Calu3 (cell line): ENCODE measurements around the gene HES6. TPM values are rescaled to one million over a fixed set of nuclear protein-coding genes. Genes with fewer than 3 reads are reported as not detected.
A peak's percentile ranks its signal among the peaks of the same experiment; 100 is the strongest.

Experiments used
- BruUV-seq: library from RNA; stranded (reverse); fragments of 400-500 nt; replicated peaks from 2 replicates; lab custom pipeline; 2021; lab: Mats Ljungman, UMichigan
- CTCF ChIA-PET: fragments of 300-600 bp; sonication (Branson Sonifier 250); formaldehyde crosslinking; loops from one replicate; lab custom pipeline; 2022; ENCODE audit warnings: antibody characterized with exemption; lab: Charles Lee
- DNase-seq: peaks from one replicate; pipeline ENCODE4 v3.0.0; 2022
- H3K27ac Mint-ChIP-seq: one replicate; pipeline ENCODE4 v1.8.0; 2022; ENCODE audit warnings: mixed read lengths; ENCODE audit not compliant: unreplicated experiment
- H3K27me3 Mint-ChIP-seq: one replicate; pipeline ENCODE4 v1.8.0; 2022; ENCODE audit warnings: mixed read lengths; ENCODE audit not compliant: unreplicated experiment
- H3K36me3 Mint-ChIP-seq: one replicate; pipeline ENCODE4 v1.8.0; 2022; ENCODE audit warnings: mild to moderate bottlenecking, moderate library complexity, mixed read lengths; ENCODE audit not compliant: insufficient read depth, unreplicated experiment
- H3K4me1 Mint-ChIP-seq: one replicate; pipeline ENCODE4 v1.8.0; 2022; ENCODE audit warnings: mild to moderate bottlenecking, low read depth, mixed read lengths; ENCODE audit not compliant: unreplicated experiment
- H3K4me3 Mint-ChIP-seq: one replicate; pipeline ENCODE4 v1.8.0; 2022; ENCODE audit warnings: mild to moderate bottlenecking, low read depth, moderate library complexity, mixed read lengths; ENCODE audit not compliant: unreplicated experiment
- H3K9me3 Mint-ChIP-seq: one replicate; pipeline ENCODE4 v1.8.0; 2022; ENCODE audit warnings: low read depth, mixed read lengths; ENCODE audit not compliant: unreplicated experiment
- CTCF ChIP-seq: fragments of 200-600 bp; IDR thresholded peaks from one replicate; pipeline ENCODE4 v1.8.0; 2022; ENCODE audit warnings: antibody characterized with exemption; ENCODE audit not compliant: unreplicated experiment
- intact Hi-C: fragments of 100-400 bp; cut with micrococcal nuclease; formaldehyde crosslinking; loops from one replicate; pipeline ENCODE4 v1.10.0; 2022; ENCODE audit not compliant: unreplicated experiment
- total RNA-seq: library from RNA; stranded (reverse); gene quantifications from 2 replicates; pipeline ENCODE4 v1.2.3, GENCODE V29; 2022

The HES6 gene
- total RNA-seq, 1 experiment from 2014 or later: 8.0 TPM

GRCh38 chr2:238265605-238266004 lies 25.8 kb upstream of the HES6 start:
- CTCF ChIA-PET: no interaction called here
- intact Hi-C loops: loop anchor here (10.0 kb wide), 1 partner anchor 411 kb away; the partner anchor contains the start of gene RAMP1
- no TSS peak for BruUV-seq
- no peaks in the 10 kb centered on the region for H3K27me3 Mint-ChIP-seq
- H3K27ac Mint-ChIP-seq: no peak overlapping the region
- H3K4me1 Mint-ChIP-seq: peaks cover 9% of the 10 kb centered on the region
- no peak overlapping the region for H3K4me3 Mint-ChIP-seq
- DNase-seq: no peak
- TF ChIP-seq CTCF: no peak
- H3K36me3 Mint-ChIP-seq: peaks cover 20% of the 10 kb centered on the region
- H3K9me3 Mint-ChIP-seq: no peaks in the 10 kb centered on the region

GRCh38 chr2:238264072-238264460 lies 24.2 kb upstream of the HES6 start:
- H3K36me3 Mint-ChIP-seq: peaks cover 28% of the 10 kb centered on the region
- no peak overlapping the region for H3K27ac Mint-ChIP-seq
- TF ChIP-seq CTCF: no peak
- H3K4me1 Mint-ChIP-seq: peaks cover 9% of the 10 kb centered on the region
- no peak overlapping the region for H3K4me3 Mint-ChIP-seq
- no TSS peak for BruUV-seq
- intact Hi-C loops: loop anchor here (10.0 kb wide), 1 partner anchor 409 kb away; the partner anchor contains the start of gene RAMP1
- CTCF ChIA-PET: interaction anchor here (1.0 to 1.8 kb wide), 7 partner anchors 9 to 406 kb away, joined by 3 to 9 read pairs (median 5); no protein-coding TSS in a partner anchor
- no peaks in the 10 kb centered on the region for H3K27me3 Mint-ChIP-seq
- DNase-seq: no peak
- H3K9me3 Mint-ChIP-seq: no peaks in the 10 kb centered on the region

GRCh38 chr2:238263204-238264071 lies 23.6 kb upstream of the HES6 start:
- no peak overlapping the region for H3K4me3 Mint-ChIP-seq
- intact Hi-C loops: loop anchor here (10.0 kb wide), 1 partner anchor 409 kb away; the partner anchor contains the start of gene RAMP1
- peak; percentile 84 for TF ChIP-seq CTCF

GRCh38 chr2:238262496-238263122 lies 22.8 kb upstream of the HES6 start:
- Mint-ChIP-seq H3K4me1 (peaks cover 9% of the 10 kb centered on the region), H3K4me3 (no peak overlapping the region), H3K9me3 (no peaks in the 10 kb centered on the region), H3K36me3 (peaks cover 29% of the 10 kb centered on the region), H3K27ac (no peak overlapping the region), H3K27me3 (no peaks in the 10 kb centered on the region)
- DNase-seq: no peak
- CTCF ChIA-PET: interaction anchor here (0.6 to 1.8 kb wide), 9 partner anchors 10 to 589 kb away, joined by 3 to 9 read pairs (median 5); partner anchors contain the start of gene PER2
- no peak for TF ChIP-seq CTCF
- intact Hi-C loops: loop anchor here (10.0 kb wide), 1 partner anchor 408 kb away; the partner anchor contains the start of gene RAMP1
- no TSS peak for BruUV-seq

More at GRCh38 chr2:238263204-238264071, 23.6 kb upstream of the HES6 start:
- Mint-ChIP-seq H3K27ac (no peak overlapping the region), H3K36me3 (peaks cover 29% of the 10 kb centered on the region), H3K9me3 (no peaks in the 10 kb centered on the region), H3K27me3 (no peaks in the 10 kb centered on the region), H3K4me1 (peaks cover 9% of the 10 kb centered on the region)
- CTCF ChIA-PET: interaction anchor here (0.6 to 1.8 kb wide), 12 partner anchors 9 to 590 kb away, joined by 3 to 9 read pairs (median 4); partner anchors contain the start of genes PER2 and SCLY
- no TSS peak for BruUV-seq
- DNase-seq: peak; percentile 83
